CD4-positive, alpha-beta T cell treated with Interleukin-2 at 100 ng/mL for 4 hours (primary cell): ENCODE data around the gene GPR25.
"Not testable (repeated sequence)": the region's sequence is repeated elsewhere in the genome, so short reads cannot be mapped to it uniquely, and the experiment has no call there.

Experiments
- DNase-seq: peaks from one replicate; pipeline ENCODE4 v3.0.0-alpha.2; 2020; ENCODE audit warnings: low spot score

GPR25 gene

GRCh38 chr1:200895801-200896530 lies 23.2 kb downstream of the GPR25 start:
- DNase-seq: no peak

GRCh38 chr1:200896531-200897196 lies 23.9 kb downstream of the GPR25 start:
- no peak for DNase-seq

GRCh38 chr1:200897259-200897658 lies 24.5 kb downstream of the GPR25 start:
- DNase-seq: no peak

- DNase-seq: no peak
Measured at GRCh38 chr1:200899015-200899386, 26.2 kb downstream of the GPR25 start.

- DNase-seq: no peak
Measured at GRCh38 chr1:200899451-200899915, 26.7 kb downstream of the GPR25 start.

GRCh38 chr1:200899954-200900867 lies 27.4 kb downstream of the GPR25 start:
- DNase-seq: no peak

- no peak for DNase-seq
Measured at GRCh38 chr1:200900877-200901276, 28.1 kb downstream of the GPR25 start.

GRCh38 chr1:200901350-200901749 lies 28.6 kb downstream of the GPR25 start:
- DNase-seq: no peak

- DNase-seq: no peak
Measured at GRCh38 chr1:200901796-200902444, 29.1 kb downstream of the GPR25 start.

GRCh38 chr1:200903793-200904192 lies 31.0 kb downstream of the GPR25 start:
- no peak for DNase-seq

GRCh38 chr1:200904772-200905171 lies 32.0 kb downstream of the GPR25 start:
- no peak for DNase-seq

GRCh38 chr1:200905411-200906052 lies 32.8 kb downstream of the GPR25 start:
- DNase-seq: peak; percentile 78

GRCh38 chr1:200906491-200906890 lies 33.7 kb downstream of the GPR25 start:
- DNase-seq: no peak

- DNase-seq: no peak
Measured at GRCh38 chr1:200907611-200908097, 34.9 kb downstream of the GPR25 start.

GRCh38 chr1:200908191-200908868 lies 35.5 kb downstream of the GPR25 start:
- DNase-seq: no peak

GRCh38 chr1:200909071-200909470 lies 36.3 kb downstream of the GPR25 start:
- no peak for DNase-seq

GRCh38 chr1:200909757-200910239 lies 37.0 kb downstream of the GPR25 start:
- DNase-seq: no peak

GRCh38 chr1:200911361-200911760 lies 38.6 kb downstream of the GPR25 start:
- DNase-seq: no peak

- DNase-seq: not testable (repeated sequence)
Measured at GRCh38 chr1:200911936-200912335, 39.2 kb downstream of the GPR25 start.

GRCh38 chr1:200912737-200913407 lies 40.1 kb downstream of the GPR25 start:
- no peak for DNase-seq
